Vagina (tissue), 2 donors: Measurements from ENCODE around the gene SPAG9. TPM values are rescaled to one million over a fixed set of nuclear protein-coding genes. Genes with fewer than 3 reads are reported as not detected.

ENCODE experiments used
- DNase-seq, 2 donors: peaks; one replicate each; pipeline ENCODE4 v3.0.0-alpha.2; 2017; ENCODE audit errors: extremely low spot score in 2 of 2
- H3K27ac ChIP-seq: fragments of 200-600 bp; sonication (generic); one replicate; pipeline ENCODE4 v1.5.1; 2019
- H3K27me3 ChIP-seq: fragments of 200-600 bp; sonication (generic); one replicate; pipeline ENCODE4 v1.5.1; 2019
- H3K36me3 ChIP-seq, 2 donors: fragments of 200-600 bp; sonication (generic); one replicate each; pipeline ENCODE4 v1.5.1; 2017 to 2019
- H3K4me1 ChIP-seq: fragments of 200-600 bp; sonication (generic); one replicate; pipeline ENCODE4 v1.5.1; 2019
- H3K4me3 ChIP-seq, 2 donors: fragments of 200-600 bp; sonication (generic); 1 replicate in 1 of 2; 2 replicates in 1 of 2; pipeline ENCODE4 v1.5.1; 2016 to 2019
- H3K9me3 ChIP-seq: fragments of 200-600 bp; sonication (generic); one replicate; pipeline ENCODE4 v1.5.1; 2019
- CTCF ChIP-seq, 3 experiments: fragments of 450-650 bp in 2 of 3; fragments of 200-600 bp in 1 of 3; sonication (generic) in 1 of 3; IDR thresholded peaks; one replicate each; pipeline ENCODE4 v1.5.1; 2017 to 2019; ENCODE audit warnings: antibody characterized with exemption in 3 of 3, mild to moderate bottlenecking in 2 of 3, moderate library complexity in 2 of 3
- POLR2A ChIP-seq, 2 donors: fragments of 450-650 bp; IDR thresholded peaks; one replicate each; pipeline ENCODE4 v1.6.1; 2017; ENCODE audit warnings: antibody characterized with exemption in 2 of 2, mild to moderate bottlenecking in 2 of 2, moderate library complexity in 2 of 2
- POLR2AphosphoS5 ChIP-seq, 2 donors: sonication (generic); formaldehyde crosslinking; IDR thresholded peaks; one replicate each; pipeline ENCODE4 v1.9.0; 2017; ENCODE audit warnings: antibody characterized with exemption in 2 of 2, mild to moderate bottlenecking in 2 of 2, low read depth in 1 of 2; ENCODE audit not compliant: insufficient read depth in 1 of 2
- intact Hi-C: fragments of 100-400 bp; cut with DNase I; formaldehyde crosslinking; loops from one replicate; pipeline ENCODE4 v1.15.1; 2023
- total RNA-seq: library from RNA; depleted of rRNA; stranded (reverse); fragments of >200 nt; gene quantifications from one replicate; pipeline ENCODE4 v1.2.3, GENCODE V29; 2016

SPAG9 gene
- total RNA-seq, 1 donor from 2014 or later, result 92.6 TPM

- intact Hi-C loops, result no loop called here
- H3K27ac ChIP-seq, result no peak overlapping the region
- no peaks in the 10 kb centered on the region for H3K4me1 ChIP-seq
- TF ChIP-seq POLR2AphosphoS5 (IDR thresholded peaks at IDR 0.05; ENCODE audit: insufficient read depth in 1 of 2, low read depth in 1 of 2), result no peak
- no peak for TF ChIP-seq CTCF (IDR thresholded peaks at IDR 0.05)
- TF ChIP-seq POLR2A (IDR thresholded peaks at IDR 0.05), result no peak
- no peaks in the 10 kb centered on the region for H3K9me3 ChIP-seq
- peaks cover 0 to 26% of the 10 kb centered on the region in 2 donors for H3K36me3 ChIP-seq
- no peaks in the 10 kb centered on the region for H3K27me3 ChIP-seq
- no peak overlapping the region for H3K4me3 ChIP-seq
- DNase-seq, result no peak
Observed at GRCh38 chr17:51005768-51006167, 114.9 kb downstream of the SPAG9 start.

- Histone ChIP-seq H3K4me3 (no peak overlapping the region), H3K36me3 (peaks cover 0 to 31% of the 10 kb centered on the region in 2 donors), H3K4me1 (no peaks in the 10 kb centered on the region), H3K27ac (no peak overlapping the region), H3K27me3 (no peaks in the 10 kb centered on the region), H3K9me3 (no peaks in the 10 kb centered on the region)
- DNase-seq, result no peak
- no peak for TF ChIP-seq CTCF (IDR thresholded peaks at IDR 0.05)
- no peak for TF ChIP-seq POLR2A (IDR thresholded peaks at IDR 0.05)
- TF ChIP-seq POLR2AphosphoS5 (IDR thresholded peaks at IDR 0.05; ENCODE audit: insufficient read depth in 1 of 2, low read depth in 1 of 2), result no peak
- intact Hi-C loops, result loop anchor here (5.0 kb wide), 1 partner anchor 148 kb away; the partner anchor contains the start of gene NME1
Observed at GRCh38 chr17:51004249-51004648, 116.4 kb downstream of the SPAG9 start.

GRCh38 chr17:51000835-51001638 lies 119.6 kb downstream of the SPAG9 start:
- no peak for DNase-seq
- Histone ChIP-seq H3K4me3 (no peak overlapping the region), H3K9me3 (no peaks in the 10 kb centered on the region), H3K27ac (no peak overlapping the region), H3K36me3 (peaks cover 0 to 53% of the 10 kb centered on the region in 2 donors), H3K4me1 (no peaks in the 10 kb centered on the region), H3K27me3 (no peaks in the 10 kb centered on the region)
- intact Hi-C loops, result loop anchor here (5.0 kb wide), 1 partner anchor 151 kb away; the partner anchor contains the start of gene NME1
- TF ChIP-seq POLR2A (IDR thresholded peaks at IDR 0.05), result no peak
- peak in 1 of 2 donors; percentile 37 for TF ChIP-seq POLR2AphosphoS5 (IDR thresholded peaks at IDR 0.05; ENCODE audit: insufficient read depth in 1 of 2, low read depth in 1 of 2)
- TF ChIP-seq CTCF (IDR thresholded peaks at IDR 0.05), result peak; percentile 41 to 63 (median 44)

GRCh38 chr17:50995668-50996067 lies 125.0 kb downstream of the SPAG9 start:
- intact Hi-C loops, result no loop called here
- H3K27ac ChIP-seq, result no peak overlapping the region
- no peaks in the 10 kb centered on the region for H3K4me1 ChIP-seq
- H3K27me3 ChIP-seq, result no peaks in the 10 kb centered on the region
- no peak for DNase-seq
- H3K4me3 ChIP-seq, result no peak overlapping the region
- TF ChIP-seq CTCF (IDR thresholded peaks at IDR 0.05) (no peak), POLR2A (IDR thresholded peaks at IDR 0.05) (no peak), POLR2AphosphoS5 (IDR thresholded peaks at IDR 0.05; ENCODE audit: insufficient read depth in 1 of 2, low read depth in 1 of 2) (no peak)
- no peaks in the 10 kb centered on the region for H3K9me3 ChIP-seq
- H3K36me3 ChIP-seq, result peaks cover 3 to 83% of the 10 kb centered on the region in 2 donors

- Histone ChIP-seq H3K27ac (no peak overlapping the region), H3K4me3 (no peak overlapping the region), H3K36me3 (peaks cover 7 to 92% of the 10 kb centered on the region in 2 donors), H3K27me3 (no peaks in the 10 kb centered on the region), H3K4me1 (no peaks in the 10 kb centered on the region), H3K9me3 (no peaks in the 10 kb centered on the region)
- intact Hi-C loops, result no loop called here
- no peak for DNase-seq
- TF ChIP-seq CTCF (IDR thresholded peaks at IDR 0.05) (no peak), POLR2A (IDR thresholded peaks at IDR 0.05) (no peak), POLR2AphosphoS5 (IDR thresholded peaks at IDR 0.05; ENCODE audit: insufficient read depth in 1 of 2, low read depth in 1 of 2) (no peak)
Observed at GRCh38 chr17:50993544-50993943, 127.1 kb downstream of the SPAG9 start.
